Calu3 (cell line): Measurements from ENCODE around the gene GRK5. TPM values are rescaled to one million over a fixed set of nuclear protein-coding genes. Genes with fewer than 3 reads are reported as not detected.

ENCODE experiments used
- BruUV-seq: library from RNA; stranded (reverse); fragments of 400-500 nt; replicated peaks from 2 replicates; lab custom pipeline; 2021; lab: Mats Ljungman, UMichigan
- CTCF ChIA-PET: fragments of 300-600 bp; sonication (Branson Sonifier 250); formaldehyde crosslinking; loops from one replicate; lab custom pipeline; 2022; ENCODE audit warnings: antibody characterized with exemption; lab: Charles Lee
- DNase-seq: peaks from one replicate; pipeline ENCODE4 v3.0.0; 2022
- H3K27ac Mint-ChIP-seq: one replicate; pipeline ENCODE4 v1.8.0; 2022; ENCODE audit warnings: mixed read lengths; ENCODE audit not compliant: unreplicated experiment
- H3K27me3 Mint-ChIP-seq: one replicate; pipeline ENCODE4 v1.8.0; 2022; ENCODE audit warnings: mixed read lengths; ENCODE audit not compliant: unreplicated experiment
- H3K36me3 Mint-ChIP-seq: one replicate; pipeline ENCODE4 v1.8.0; 2022; ENCODE audit warnings: mild to moderate bottlenecking, moderate library complexity, mixed read lengths; ENCODE audit not compliant: insufficient read depth, unreplicated experiment
- H3K4me1 Mint-ChIP-seq: one replicate; pipeline ENCODE4 v1.8.0; 2022; ENCODE audit warnings: mild to moderate bottlenecking, low read depth, mixed read lengths; ENCODE audit not compliant: unreplicated experiment
- H3K4me3 Mint-ChIP-seq: one replicate; pipeline ENCODE4 v1.8.0; 2022; ENCODE audit warnings: mild to moderate bottlenecking, low read depth, moderate library complexity, mixed read lengths; ENCODE audit not compliant: unreplicated experiment
- H3K9me3 Mint-ChIP-seq: one replicate; pipeline ENCODE4 v1.8.0; 2022; ENCODE audit warnings: low read depth, mixed read lengths; ENCODE audit not compliant: unreplicated experiment
- intact Hi-C: fragments of 100-400 bp; cut with micrococcal nuclease; formaldehyde crosslinking; loops from one replicate; pipeline ENCODE4 v1.10.0; 2022; ENCODE audit not compliant: unreplicated experiment
- total RNA-seq: library from RNA; stranded (reverse); gene quantifications from 2 replicates; pipeline ENCODE4 v1.2.3, GENCODE V29; 2022
- TF ChIP-seq, protein P1 (sequence below): fragments of 200-600 bp; IDR thresholded peaks from one replicate; pipeline ENCODE4 v1.8.0; 2022; ENCODE audit warnings: antibody characterized with exemption; ENCODE audit not compliant: unreplicated experiment

GRK5 gene
- total RNA-seq, 1 experiment from 2014 or later = 4.4 TPM

DNA sequence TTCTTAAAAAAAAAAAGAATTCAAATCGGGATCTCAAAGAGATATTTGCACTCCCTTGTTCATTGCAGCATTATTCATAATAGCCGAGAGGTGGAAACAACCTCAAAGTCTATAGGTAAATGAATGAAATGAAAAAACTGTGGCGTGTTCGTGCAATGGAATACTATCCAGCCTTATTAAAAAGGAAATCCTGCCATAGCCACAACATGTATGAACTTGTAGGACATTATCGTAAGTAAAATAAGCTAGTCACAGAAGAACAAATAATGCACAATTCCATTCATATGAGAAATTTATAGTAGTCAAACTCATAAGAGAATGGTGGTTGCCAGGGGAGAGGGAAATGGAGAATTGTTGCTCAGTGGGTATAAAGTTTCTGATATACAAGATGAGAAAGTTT, 37.9 kb downstream of the GRK5 start:
- H3K4me3 Mint-ChIP-seq = no peak overlapping the region
- H3K27me3 Mint-ChIP-seq = no peaks in the 10 kb centered on the region
- H3K27ac Mint-ChIP-seq = no peak overlapping the region
- CTCF ChIA-PET = no interaction called here
- TF ChIP-seq, protein P1, sequence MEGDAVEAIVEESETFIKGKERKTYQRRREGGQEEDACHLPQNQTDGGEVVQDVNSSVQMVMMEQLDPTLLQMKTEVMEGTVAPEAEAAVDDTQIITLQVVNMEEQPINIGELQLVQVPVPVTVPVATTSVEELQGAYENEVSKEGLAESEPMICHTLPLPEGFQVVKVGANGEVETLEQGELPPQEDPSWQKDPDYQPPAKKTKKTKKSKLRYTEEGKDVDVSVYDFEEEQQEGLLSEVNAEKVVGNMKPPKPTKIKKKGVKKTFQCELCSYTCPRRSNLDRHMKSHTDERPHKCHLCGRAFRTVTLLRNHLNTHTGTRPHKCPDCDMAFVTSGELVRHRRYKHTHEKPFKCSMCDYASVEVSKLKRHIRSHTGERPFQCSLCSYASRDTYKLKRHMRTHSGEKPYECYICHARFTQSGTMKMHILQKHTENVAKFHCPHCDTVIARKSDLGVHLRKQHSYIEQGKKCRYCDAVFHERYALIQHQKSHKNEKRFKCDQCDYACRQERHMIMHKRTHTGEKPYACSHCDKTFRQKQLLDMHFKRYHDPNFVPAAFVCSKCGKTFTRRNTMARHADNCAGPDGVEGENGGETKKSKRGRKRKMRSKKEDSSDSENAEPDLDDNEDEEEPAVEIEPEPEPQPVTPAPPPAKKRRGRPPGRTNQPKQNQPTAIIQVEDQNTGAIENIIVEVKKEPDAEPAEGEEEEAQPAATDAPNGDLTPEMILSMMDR = no peak
- no peaks in the 10 kb centered on the region for H3K9me3 Mint-ChIP-seq
- H3K36me3 Mint-ChIP-seq = no peaks in the 10 kb centered on the region
- intact Hi-C loops = no loop called here
- H3K4me1 Mint-ChIP-seq = no peaks in the 10 kb centered on the region
- no peak for DNase-seq
- BruUV-seq = no TSS peak

DNA sequence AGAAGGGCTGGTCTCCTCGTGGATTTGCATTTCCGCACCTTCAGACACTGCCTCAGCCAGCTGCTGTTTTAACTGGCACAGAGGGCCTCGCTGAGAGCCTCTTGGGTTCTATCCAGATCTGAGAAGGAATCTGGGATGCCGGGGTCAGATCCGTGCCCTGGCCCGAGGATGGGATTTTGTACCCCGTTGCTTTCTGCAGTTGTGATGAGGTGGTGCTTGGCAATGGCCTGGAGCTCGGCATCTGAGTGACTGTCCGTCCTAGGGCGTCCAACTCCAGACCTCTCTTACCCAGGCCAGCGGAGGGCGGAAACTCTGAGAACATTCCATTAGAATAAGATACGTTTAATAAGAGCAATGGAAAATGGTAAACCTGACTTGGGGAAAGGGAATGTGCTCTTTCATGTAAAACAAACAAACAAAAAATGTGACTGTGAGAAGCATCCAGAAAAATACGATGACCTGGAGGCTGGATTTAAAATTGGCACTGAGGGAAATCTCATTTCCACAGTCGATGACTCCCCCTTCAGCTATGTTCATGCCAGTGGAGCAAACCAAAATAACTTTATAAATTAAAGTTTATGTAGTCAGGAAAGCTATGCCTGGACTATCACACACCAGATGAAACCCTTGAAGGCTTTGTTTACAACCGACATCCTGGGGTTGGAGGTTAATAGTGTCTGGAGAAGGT, 39.6 kb downstream of the GRK5 start:
- Mint-ChIP-seq H3K4me3 (no peak overlapping the region), H3K9me3 (no peaks in the 10 kb centered on the region), H3K36me3 (no peaks in the 10 kb centered on the region), H3K4me1 (no peaks in the 10 kb centered on the region), H3K27me3 (no peaks in the 10 kb centered on the region), H3K27ac (no peak overlapping the region)
- CTCF ChIA-PET = no interaction called here
- TF ChIP-seq, protein P1 = no peak
- DNase-seq = no peak
- intact Hi-C loops = no loop called here
- BruUV-seq = no TSS peak

DNA sequence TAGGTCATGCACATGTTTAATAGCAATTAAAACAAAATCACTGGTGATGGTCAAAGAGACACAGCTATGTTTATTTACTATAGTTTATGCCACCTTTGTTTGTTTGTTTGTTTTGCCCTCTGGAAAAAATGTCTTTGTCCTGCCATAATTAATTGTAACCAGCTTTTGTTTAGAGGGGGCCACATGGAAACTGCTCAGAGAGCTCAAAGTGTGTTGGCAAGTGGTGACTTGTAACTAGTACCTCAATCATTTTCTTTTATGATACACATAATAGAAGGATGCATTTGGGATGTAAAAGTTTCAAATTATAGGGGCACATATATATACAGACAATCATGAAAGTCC, 40.2 kb downstream of the GRK5 start:
- no TSS peak for BruUV-seq
- TF ChIP-seq, protein P1 = no peak
- no peaks in the 10 kb centered on the region for H3K27me3 Mint-ChIP-seq
- intact Hi-C loops = no loop called here
- no peaks in the 10 kb centered on the region for H3K36me3 Mint-ChIP-seq
- no peak overlapping the region for H3K27ac Mint-ChIP-seq
- H3K4me3 Mint-ChIP-seq = no peak overlapping the region
- no peaks in the 10 kb centered on the region for H3K4me1 Mint-ChIP-seq
- H3K9me3 Mint-ChIP-seq = no peaks in the 10 kb centered on the region
- CTCF ChIA-PET = no interaction called here
- DNase-seq = no peak

DNA sequence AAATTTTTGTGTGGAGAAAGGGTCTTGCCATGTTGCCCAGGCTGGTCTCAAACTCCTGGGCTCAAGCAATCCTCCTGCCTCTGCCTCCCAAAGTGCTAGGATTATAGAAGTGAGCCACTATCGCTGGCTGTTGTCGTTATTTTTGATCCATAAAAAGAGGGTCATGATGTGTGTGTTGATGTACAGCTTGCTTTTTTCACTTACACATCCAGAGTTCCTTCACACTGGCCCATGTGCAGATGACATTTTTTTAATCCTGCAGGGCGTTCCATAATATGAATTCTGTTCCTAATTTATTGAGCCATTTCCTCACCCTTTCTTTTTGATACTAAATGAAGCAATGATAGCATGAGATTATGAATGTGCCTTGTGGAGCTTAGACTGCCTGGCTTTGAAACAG, 40.8 kb downstream of the GRK5 start:
- CTCF ChIA-PET = no interaction called here
- intact Hi-C loops = no loop called here
- no peaks in the 10 kb centered on the region for H3K36me3 Mint-ChIP-seq
- H3K27ac Mint-ChIP-seq = no peak overlapping the region
- no peak overlapping the region for H3K4me3 Mint-ChIP-seq
- H3K27me3 Mint-ChIP-seq = no peaks in the 10 kb centered on the region
- BruUV-seq = no TSS peak
- TF ChIP-seq, protein P1 = no peak
- no peak for DNase-seq
- H3K9me3 Mint-ChIP-seq = no peaks in the 10 kb centered on the region
- peaks cover 3% of the 10 kb centered on the region for H3K4me1 Mint-ChIP-seq
